Panc1 (cell line): ENCODE results near the gene ABCA7. TPM values are rescaled to one million over a fixed set of nuclear protein-coding genes. Genes with fewer than 3 reads are reported as not detected.

ENCODE experiments used
- ATAC-seq: fragments of 200-7000 bp; cut with Tn5 transposase; 2 replicates; pipeline ENCODE4 v1.9.1; 2020; ENCODE audit warnings: mild to moderate bottlenecking, moderate library complexity
- BruUV-seq: library from RNA; stranded (reverse); fragments of 400-500 nt; replicated peaks from 2 replicates; lab custom pipeline; 2021; lab: Mats Ljungman, UMichigan
- CTCF ChIA-PET: fragments of 300-600 bp; sonication (Branson Sonifier 250); formaldehyde crosslinking; loops from one replicate; lab custom pipeline; 2022; ENCODE audit warnings: antibody characterized with exemption; lab: Charles Lee
- POLR2A ChIA-PET: fragments of 300-600 bp; sonication (Branson Sonifier 250); formaldehyde crosslinking; loops from one replicate; lab custom pipeline; 2022; ENCODE audit warnings: antibody characterized with exemption; lab: Charles Lee
- DNase-seq: peaks from one replicate; pipeline ENCODE4 v3.0.0-alpha.2; 2010; ENCODE audit warnings: low read depth, low spot score
- H3K27ac ChIP-seq: 2 replicates; pipeline ENCODE4 v1.5.1; 2011; ENCODE audit warnings: mild to moderate bottlenecking, low read length, inconsistent platforms
- H3K27me3 ChIP-seq: fragments of 200-500 bp; sonication (Bioruptor generic); 2 replicates; pipeline ENCODE4 v1.6.0; 2014; ENCODE audit warnings: low read length, inconsistent platforms; ENCODE audit not compliant: control insufficient read depth, insufficient read depth
- H3K36me3 ChIP-seq: fragments of 200-500 bp; sonication (Bioruptor generic); 2 replicates; pipeline ENCODE4 v1.5.1; 2014; ENCODE audit warnings: inconsistent platforms, mild to moderate bottlenecking, low read length, moderate library complexity; ENCODE audit not compliant: control insufficient read depth, insufficient read depth
- H3K4me1 ChIP-seq: 2 replicates; pipeline ENCODE4 v1.5.1; 2011; ENCODE audit warnings: inconsistent platforms, mild to moderate bottlenecking, low read length, moderate library complexity; ENCODE audit not compliant: control insufficient read depth, insufficient read depth
- H3K4me3 ChIP-seq, 2 experiments: 2 replicates each; pipeline ENCODE4 v1.5.1; 2011 to 2012; ENCODE audit warnings: low read depth in 2 of 2, low read length in 2 of 2, mild to moderate bottlenecking in 2 of 2, inconsistent platforms in 1 of 2, moderate library complexity in 1 of 2
- H3K9me3 ChIP-seq: fragments of 200-500 bp; sonication (Bioruptor generic); 2 replicates; pipeline ENCODE4 v1.5.1; 2014; ENCODE audit warnings: low read depth, mild to moderate bottlenecking, inconsistent platforms, low read length, moderate library complexity; ENCODE audit not compliant: control insufficient read depth, insufficient read depth
- POLR2AphosphoS5 ChIP-seq: IDR thresholded peaks from 2 replicates; pipeline ENCODE4 v1.6.1; 2012; ENCODE audit warnings: mild to moderate bottlenecking, low read depth, low read length, moderate library complexity
- SIN3A ChIP-seq: IDR thresholded peaks from 2 replicates; pipeline ENCODE4 v1.6.1; 2012; ENCODE audit warnings: low read depth, mild to moderate bottlenecking, low read length, moderate library complexity, borderline replicate concordance; ENCODE audit not compliant: insufficient read depth
- TCF7L2 ChIP-seq: IDR thresholded peaks from 2 replicates; pipeline ENCODE4 v1.6.1; 2011; ENCODE audit warnings: mild to moderate bottlenecking, low read depth, low read length, inconsistent platforms
- in situ Hi-C: cut with HindIII; loops from 2 replicates; pipeline ENCODE4 v1.10.0; 2016; ENCODE audit warnings: low sequenced_read_pairs, low pct_unique_long_range_greater_than_20kb
- intact Hi-C: fragments of 100-400 bp; cut with micrococcal nuclease; formaldehyde crosslinking; loops from one replicate; pipeline ENCODE4 v1.10.0; 2022; ENCODE audit not compliant: unreplicated experiment
- total RNA-seq: library from RNA; stranded (reverse); gene quantifications from one replicate; pipeline ENCODE4 v1.2.1, GENCODE V29; 2021; ENCODE audit not compliant: unreplicated experiment
- TF ChIP-seq, protein P1 (sequence below), 2 experiments: IDR thresholded peaks; 2 replicates each; pipeline ENCODE4 v1.6.1; 2011 to 2012; ENCODE audit warnings: low read depth in 2 of 2, control low read depth in 1 of 2, low read length in 1 of 2, mild to moderate bottlenecking in 1 of 2, moderate library complexity in 1 of 2; ENCODE audit not compliant: insufficient read depth in 1 of 2
- TF ChIP-seq, protein P2 (sequence below): fragments of 450-650 bp; IDR thresholded peaks from 2 replicates; pipeline ENCODE4 v1.5.1; 2017; ENCODE audit warnings: mild to moderate bottlenecking

ABCA7 gene
- total RNA-seq, 1 experiment from 2014 or later: 47.5 TPM

DNA sequence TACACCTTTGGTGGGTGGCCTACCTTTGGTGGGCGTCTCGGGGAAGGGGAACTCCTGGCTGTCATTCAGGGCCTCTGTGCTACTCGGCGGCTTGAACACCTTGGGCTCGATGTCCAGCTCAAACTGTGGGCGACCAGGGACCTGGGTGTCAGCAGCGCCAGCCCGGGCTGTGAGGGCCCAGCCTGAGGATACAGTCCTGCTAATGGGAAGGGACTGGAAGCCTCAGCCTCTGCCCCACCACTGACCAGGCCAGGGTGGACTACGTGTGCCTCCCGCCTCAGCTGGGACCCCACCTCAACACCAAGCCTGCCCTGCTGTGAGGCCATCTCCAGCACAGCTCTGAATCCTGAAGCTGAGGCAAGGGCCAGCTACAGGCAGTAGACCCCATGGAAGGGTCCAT, 26.7 kb upstream of the ABCA7 start:
- ATAC-seq (no peak), DNase-seq (no peak)
- Histone ChIP-seq H3K9me3 (no peaks in the 10 kb centered on the region), H3K27me3 (no peaks in the 10 kb centered on the region), H3K27ac (no peak overlapping the region), H3K36me3 (no peaks in the 10 kb centered on the region), H3K4me1 (peaks cover 18% of the 10 kb centered on the region), H3K4me3 (no peak overlapping the region)
- intact Hi-C loops: no loop called here
- CTCF ChIA-PET: no interaction called here
- POLR2A ChIA-PET: no interaction called here
- no peak for TF ChIP-seq POLR2AphosphoS5
- in situ Hi-C loops: no loop called here
- BruUV-seq: no TSS peak

DNA sequence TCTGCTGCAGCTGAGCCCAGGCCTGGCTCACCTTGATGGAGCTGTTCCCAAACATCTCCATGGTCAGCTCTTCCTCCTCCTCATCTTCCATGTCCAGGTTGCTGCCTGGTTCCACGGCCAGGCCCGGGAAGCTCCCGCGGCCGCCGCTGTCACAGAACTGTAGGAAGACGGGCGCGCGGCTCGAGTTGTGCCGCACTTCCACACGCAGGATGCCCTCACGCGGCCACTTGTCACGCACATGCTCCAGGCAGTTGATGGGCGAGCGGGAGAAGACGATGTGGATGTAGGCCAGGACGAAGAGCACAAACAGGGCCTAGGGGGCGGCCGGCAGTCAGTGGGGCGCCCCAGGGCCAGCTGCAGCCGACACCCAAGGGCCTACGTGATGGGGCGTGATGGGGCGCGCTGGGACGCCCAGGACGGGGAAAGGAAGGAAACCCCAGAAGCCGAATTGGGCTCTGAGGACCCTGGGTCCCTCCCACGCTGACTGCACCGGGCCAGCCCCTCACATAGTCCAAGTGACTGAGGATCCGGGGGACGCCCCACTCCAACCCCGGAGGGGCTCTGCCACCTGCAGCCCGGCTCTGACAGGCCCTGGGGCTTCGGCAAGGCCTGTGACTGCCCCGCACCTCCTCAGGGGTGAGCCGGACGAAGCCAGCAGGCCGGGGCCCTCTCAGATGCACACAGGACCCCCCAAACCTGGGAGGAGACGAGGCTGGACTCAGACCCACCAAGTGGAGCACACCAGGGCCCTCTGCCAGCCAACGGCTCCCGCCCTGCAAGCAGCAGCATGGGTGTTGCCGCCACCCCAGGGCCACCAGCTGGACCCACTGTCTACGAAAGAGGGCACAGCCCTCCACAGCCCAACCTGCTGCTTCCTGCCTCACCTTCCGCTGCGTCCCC, 25.5 kb upstream of the ABCA7 start:
- no peaks in the 10 kb centered on the region for H3K9me3 ChIP-seq
- ATAC-seq (no peak), DNase-seq (no peak)
- ChIA-PET POLR2A (interaction anchor here (0.6 kb wide), 1 partner anchor 54 kb away, joined by 3 read pairs; no protein-coding TSS in a partner anchor), CTCF (no interaction called here)
- BruUV-seq: no TSS peak
- H3K27ac ChIP-seq: no peak overlapping the region
- H3K27me3 ChIP-seq: no peaks in the 10 kb centered on the region
- no peaks in the 10 kb centered on the region for H3K36me3 ChIP-seq
- H3K4me1 ChIP-seq: peaks cover 20% of the 10 kb centered on the region
- TF ChIP-seq, protein P1, sequence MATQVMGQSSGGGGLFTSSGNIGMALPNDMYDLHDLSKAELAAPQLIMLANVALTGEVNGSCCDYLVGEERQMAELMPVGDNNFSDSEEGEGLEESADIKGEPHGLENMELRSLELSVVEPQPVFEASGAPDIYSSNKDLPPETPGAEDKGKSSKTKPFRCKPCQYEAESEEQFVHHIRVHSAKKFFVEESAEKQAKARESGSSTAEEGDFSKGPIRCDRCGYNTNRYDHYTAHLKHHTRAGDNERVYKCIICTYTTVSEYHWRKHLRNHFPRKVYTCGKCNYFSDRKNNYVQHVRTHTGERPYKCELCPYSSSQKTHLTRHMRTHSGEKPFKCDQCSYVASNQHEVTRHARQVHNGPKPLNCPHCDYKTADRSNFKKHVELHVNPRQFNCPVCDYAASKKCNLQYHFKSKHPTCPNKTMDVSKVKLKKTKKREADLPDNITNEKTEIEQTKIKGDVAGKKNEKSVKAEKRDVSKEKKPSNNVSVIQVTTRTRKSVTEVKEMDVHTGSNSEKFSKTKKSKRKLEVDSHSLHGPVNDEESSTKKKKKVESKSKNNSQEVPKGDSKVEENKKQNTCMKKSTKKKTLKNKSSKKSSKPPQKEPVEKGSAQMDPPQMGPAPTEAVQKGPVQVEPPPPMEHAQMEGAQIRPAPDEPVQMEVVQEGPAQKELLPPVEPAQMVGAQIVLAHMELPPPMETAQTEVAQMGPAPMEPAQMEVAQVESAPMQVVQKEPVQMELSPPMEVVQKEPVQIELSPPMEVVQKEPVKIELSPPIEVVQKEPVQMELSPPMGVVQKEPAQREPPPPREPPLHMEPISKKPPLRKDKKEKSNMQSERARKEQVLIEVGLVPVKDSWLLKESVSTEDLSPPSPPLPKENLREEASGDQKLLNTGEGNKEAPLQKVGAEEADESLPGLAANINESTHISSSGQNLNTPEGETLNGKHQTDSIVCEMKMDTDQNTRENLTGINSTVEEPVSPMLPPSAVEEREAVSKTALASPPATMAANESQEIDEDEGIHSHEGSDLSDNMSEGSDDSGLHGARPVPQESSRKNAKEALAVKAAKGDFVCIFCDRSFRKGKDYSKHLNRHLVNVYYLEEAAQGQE (IDR thresholded peaks at IDR 0.05; ENCODE audit: insufficient read depth in 1 of 2, low read depth in 2 of 2, low read length in 1 of 2): no peak
- TF ChIP-seq TCF7L2: no peak
- no peak for TF ChIP-seq POLR2AphosphoS5
- TF ChIP-seq, protein P2, sequence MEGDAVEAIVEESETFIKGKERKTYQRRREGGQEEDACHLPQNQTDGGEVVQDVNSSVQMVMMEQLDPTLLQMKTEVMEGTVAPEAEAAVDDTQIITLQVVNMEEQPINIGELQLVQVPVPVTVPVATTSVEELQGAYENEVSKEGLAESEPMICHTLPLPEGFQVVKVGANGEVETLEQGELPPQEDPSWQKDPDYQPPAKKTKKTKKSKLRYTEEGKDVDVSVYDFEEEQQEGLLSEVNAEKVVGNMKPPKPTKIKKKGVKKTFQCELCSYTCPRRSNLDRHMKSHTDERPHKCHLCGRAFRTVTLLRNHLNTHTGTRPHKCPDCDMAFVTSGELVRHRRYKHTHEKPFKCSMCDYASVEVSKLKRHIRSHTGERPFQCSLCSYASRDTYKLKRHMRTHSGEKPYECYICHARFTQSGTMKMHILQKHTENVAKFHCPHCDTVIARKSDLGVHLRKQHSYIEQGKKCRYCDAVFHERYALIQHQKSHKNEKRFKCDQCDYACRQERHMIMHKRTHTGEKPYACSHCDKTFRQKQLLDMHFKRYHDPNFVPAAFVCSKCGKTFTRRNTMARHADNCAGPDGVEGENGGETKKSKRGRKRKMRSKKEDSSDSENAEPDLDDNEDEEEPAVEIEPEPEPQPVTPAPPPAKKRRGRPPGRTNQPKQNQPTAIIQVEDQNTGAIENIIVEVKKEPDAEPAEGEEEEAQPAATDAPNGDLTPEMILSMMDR: no peak
- no peak for TF ChIP-seq SIN3A
- no peak overlapping the region for H3K4me3 ChIP-seq
- in situ Hi-C loops (no loop called here), intact Hi-C loops (no loop called here)
